Mesodermal cell (in vitro differentiated cells): Measurements from ENCODE around the gene NIBAN1.

Experiments
- H3K27ac ChIP-seq: 2 replicates; pipeline ENCODE4 v1.7.0; 2013; ENCODE audit warnings: mild to moderate bottlenecking, low read depth, low read length, moderate library complexity; ENCODE audit not compliant: severe bottlenecking
- H3K36me3 ChIP-seq: 2 replicates; pipeline ENCODE4 v1.7.1; 2013; ENCODE audit warnings: mild to moderate bottlenecking, low read length, moderate library complexity; ENCODE audit not compliant: control insufficient read depth, insufficient read depth
- H3K4me1 ChIP-seq: one replicate; pipeline ENCODE4 v1.7.1; 2013; ENCODE audit warnings: mild to moderate bottlenecking, low read length; ENCODE audit not compliant: insufficient read depth, control insufficient read depth, poor library complexity, severe bottlenecking
- H3K4me3 ChIP-seq: 2 replicates; pipeline ENCODE4 v1.7.0; 2013; ENCODE audit warnings: low read length, control low read depth, mild to moderate bottlenecking; ENCODE audit not compliant: insufficient read depth, poor library complexity, severe bottlenecking; ENCODE audit errors: extremely low read depth
- H3K9me3 ChIP-seq: 2 replicates; pipeline ENCODE4 v1.7.1; 2013; ENCODE audit warnings: mild to moderate bottlenecking, low read length, moderate library complexity; ENCODE audit not compliant: control insufficient read depth
- WGBS, 2 experiments: methylation state at CpG; one replicate each; pipeline ENCODE4 v1.1.5; 2013; ENCODE audit warnings: missing lambda C conversion rate in 2 of 2; ENCODE audit not compliant: insufficient coverage in 2 of 2; 5-methylcytosine and 5-hydroxymethylcytosine counted together

The NIBAN1 gene

GRCh38 chr1:184973272-184974055 is 844 bp downstream of the NIBAN1 start:
- WGBS, 2 experiments = 9 to 12% methylated on average over 26 to 36 of the region's 39 CpGs

GRCh38 chr1:184972315-184973055 is 1.8 kb downstream of the NIBAN1 start:
- WGBS, 2 experiments = 73 to 92% methylated on average over 1 to 2 of the region's 4 CpGs
- Histone ChIP-seq H3K4me3 (no peak overlapping the region), H3K9me3 (no peaks in the 10 kb centered on the region), H3K27ac (no peak overlapping the region), H3K4me1 (peaks cover 3% of the 10 kb centered on the region), H3K36me3 (no peaks in the 10 kb centered on the region)

More at GRCh38 chr1:184973272-184974055, 844 bp downstream of the NIBAN1 start:
- H3K4me3 ChIP-seq = peak overlapping the region; percentile 41
- peaks cover 3% of the 10 kb centered on the region for H3K4me1 ChIP-seq
- no peak overlapping the region for H3K27ac ChIP-seq
- H3K36me3 ChIP-seq = no peaks in the 10 kb centered on the region
- no peaks in the 10 kb centered on the region for H3K9me3 ChIP-seq

GRCh38 chr1:184971522-184972265 is 2.6 kb downstream of the NIBAN1 start:
- WGBS, 2 experiments = 95 to 98% methylated on average over 4 of the region's 8 CpGs
- Histone ChIP-seq H3K36me3 (no peaks in the 10 kb centered on the region), H3K9me3 (no peaks in the 10 kb centered on the region), H3K27ac (no peak overlapping the region), H3K4me3 (no peak overlapping the region), H3K4me1 (peaks cover 3% of the 10 kb centered on the region)

GRCh38 chr1:184970691-184971161 is 3.6 kb downstream of the NIBAN1 start:
- H3K27ac ChIP-seq = no peak overlapping the region
- WGBS, 2 experiments = 82 to 100% methylated on average over 1 to 3 of the region's 5 CpGs
- peaks cover 3% of the 10 kb centered on the region for H3K4me1 ChIP-seq
- H3K36me3 ChIP-seq = no peaks in the 10 kb centered on the region
- H3K4me3 ChIP-seq = no peak overlapping the region
- H3K9me3 ChIP-seq = no peaks in the 10 kb centered on the region

GRCh38 chr1:184966989-184967388 is 7.3 kb downstream of the NIBAN1 start:
- 86% methylated on average over 1 of the region's 2 CpGs; no CpG with 5 or more reads in 1 of the 2 experiments for WGBS, 2 experiments
- Histone ChIP-seq H3K4me3 (no peak overlapping the region), H3K27ac (no peak overlapping the region)

GRCh38 chr1:184965944-184966860 is 8.1 kb downstream of the NIBAN1 start:
- Histone ChIP-seq H3K36me3 (no peaks in the 10 kb centered on the region), H3K9me3 (no peaks in the 10 kb centered on the region), H3K27ac (no peak overlapping the region), H3K4me3 (no peak overlapping the region), H3K4me1 (peaks cover 3% of the 10 kb centered on the region)
- WGBS, 2 experiments = 92 to 94% methylated on average over 2 of the region's 4 CpGs

More at GRCh38 chr1:184966989-184967388, 7.3 kb downstream of the NIBAN1 start:
- Histone ChIP-seq H3K9me3 (no peaks in the 10 kb centered on the region), H3K36me3 (no peaks in the 10 kb centered on the region), H3K4me1 (peaks cover 3% of the 10 kb centered on the region)

GRCh38 chr1:184965439-184965838 is 8.9 kb downstream of the NIBAN1 start:
- 94 to 100% methylated on average over 3 to 5 of the region's 8 CpGs for WGBS, 2 experiments
- H3K27ac ChIP-seq = no peak overlapping the region
- no peaks in the 10 kb centered on the region for H3K36me3 ChIP-seq
- H3K4me1 ChIP-seq = no peaks in the 10 kb centered on the region
- H3K4me3 ChIP-seq = no peak overlapping the region
- no peaks in the 10 kb centered on the region for H3K9me3 ChIP-seq

GRCh38 chr1:184959626-184960025 is 14.7 kb downstream of the NIBAN1 start:
- no peak overlapping the region for H3K27ac ChIP-seq
- no peak overlapping the region for H3K4me3 ChIP-seq
- no peaks in the 10 kb centered on the region for H3K36me3 ChIP-seq
- no CpG with 5 or more reads among the region's 1 CpG for WGBS, 2 experiments
- H3K9me3 ChIP-seq = no peaks in the 10 kb centered on the region
- H3K4me1 ChIP-seq = no peaks in the 10 kb centered on the region

- Histone ChIP-seq H3K4me3 (no peak overlapping the region), H3K9me3 (no peaks in the 10 kb centered on the region), H3K36me3 (no peaks in the 10 kb centered on the region), H3K27ac (no peak overlapping the region), H3K4me1 (peaks cover 5% of the 10 kb centered on the region)
- 88 to 100% methylated on average over 2 of the region's 4 CpGs for WGBS, 2 experiments
These were observed 15.6 kb downstream of the NIBAN1 start for GRCh38 chr1:184958554-184959353.
